GM21723 (cell line): ENCODE measurements around the gene SLC9A1.

ENCODE experiments used
- ATAC-seq: cut with Tn5 transposase; IDR thresholded peaks from one replicate; pipeline ENCODE4 v1.9.1; 2021; ENCODE audit warnings: mild to moderate bottlenecking, moderate library complexity; ENCODE audit not compliant: unreplicated experiment

SLC9A1 gene

DNA sequence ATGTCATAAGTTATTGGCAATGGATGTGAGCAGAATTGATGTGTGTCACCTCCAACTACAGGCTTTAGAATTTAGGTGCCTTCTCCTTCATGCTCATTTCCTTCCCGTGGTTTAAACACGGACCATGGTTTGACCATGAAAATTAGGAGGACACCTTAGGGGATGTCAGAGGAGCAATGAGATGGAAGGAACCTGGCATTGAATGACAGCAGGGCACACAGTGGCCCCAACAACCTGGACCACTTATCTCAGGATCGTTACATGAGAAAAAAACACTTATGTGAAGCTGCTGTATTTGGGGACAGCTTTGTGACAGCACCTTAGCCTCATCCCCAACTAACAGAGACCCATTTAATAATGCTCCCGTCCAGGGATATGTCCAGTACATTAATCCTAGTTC, 70.8 kb downstream of the SLC9A1 start:
- no peak for ATAC-seq

DNA sequence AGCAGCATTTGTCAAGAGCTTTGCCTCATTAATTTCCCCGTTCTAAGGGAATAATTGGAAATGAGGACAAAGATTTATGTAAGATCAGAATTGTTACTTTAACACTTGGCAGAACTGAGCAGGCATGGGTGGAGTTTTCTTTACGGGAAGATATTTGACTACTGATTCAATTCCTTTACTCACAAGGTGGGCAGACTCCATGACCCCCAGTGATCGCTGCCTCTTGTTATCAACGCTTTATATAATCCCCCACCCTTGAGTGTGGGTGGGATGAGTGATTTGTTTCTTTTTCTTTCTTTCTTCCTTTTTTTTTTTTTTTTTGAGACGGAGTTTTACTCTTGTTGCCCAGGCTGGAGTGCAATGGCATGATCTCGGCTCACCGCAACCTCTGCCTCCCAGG, 77.0 kb downstream of the SLC9A1 start:
- ATAC-seq = no peak

DNA sequence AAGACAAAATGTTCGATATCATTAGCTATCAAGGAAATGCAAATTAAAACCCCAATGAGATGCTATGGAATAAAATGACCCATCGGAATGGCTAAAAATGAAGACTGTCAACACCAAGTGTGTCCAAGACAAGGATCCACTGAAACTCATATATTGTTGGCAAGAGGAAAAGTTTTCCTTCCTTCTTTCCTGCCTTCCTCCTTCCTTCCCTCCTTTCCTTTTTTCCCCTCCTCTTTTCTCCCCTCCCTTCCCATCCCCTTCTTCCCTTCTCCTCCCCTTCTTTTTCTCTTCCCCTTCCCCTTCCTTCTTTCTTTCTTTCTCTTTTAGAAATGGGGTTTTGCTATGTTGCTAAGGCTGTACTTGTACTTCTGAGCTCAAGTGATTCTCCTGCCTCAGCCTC, 78.1 kb downstream of the SLC9A1 start:
- no peak for ATAC-seq

DNA sequence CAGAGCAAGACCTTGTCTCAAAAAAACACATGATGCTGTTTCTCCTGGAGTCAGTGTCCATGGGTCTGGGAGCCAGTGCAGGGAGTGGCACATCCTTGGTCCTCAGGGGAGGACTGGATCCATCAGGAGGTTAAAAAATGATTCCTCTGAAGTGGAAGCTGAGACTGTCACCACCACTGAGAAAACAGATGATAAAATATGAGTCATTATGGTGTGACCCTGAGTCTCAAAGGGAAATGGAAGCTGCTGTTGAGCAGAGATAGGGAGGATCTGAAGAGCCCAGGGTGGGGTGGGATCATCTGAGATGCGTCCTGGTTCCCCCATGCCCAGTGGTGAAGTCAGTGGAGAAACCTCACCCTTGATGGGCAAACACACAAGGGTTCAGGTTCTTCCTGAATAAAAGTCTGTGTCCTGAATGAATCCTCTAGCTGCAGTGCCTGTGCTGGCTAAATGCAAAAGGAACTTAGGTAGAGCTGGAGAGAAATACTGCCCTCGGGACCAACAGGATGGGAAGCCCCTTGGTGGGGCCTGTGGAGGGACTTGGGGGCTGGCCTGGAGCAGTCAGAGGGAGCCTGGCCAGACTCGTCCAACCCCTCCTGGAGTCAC, 80.6 kb downstream of the SLC9A1 start:
- no peak for ATAC-seq

DNA sequence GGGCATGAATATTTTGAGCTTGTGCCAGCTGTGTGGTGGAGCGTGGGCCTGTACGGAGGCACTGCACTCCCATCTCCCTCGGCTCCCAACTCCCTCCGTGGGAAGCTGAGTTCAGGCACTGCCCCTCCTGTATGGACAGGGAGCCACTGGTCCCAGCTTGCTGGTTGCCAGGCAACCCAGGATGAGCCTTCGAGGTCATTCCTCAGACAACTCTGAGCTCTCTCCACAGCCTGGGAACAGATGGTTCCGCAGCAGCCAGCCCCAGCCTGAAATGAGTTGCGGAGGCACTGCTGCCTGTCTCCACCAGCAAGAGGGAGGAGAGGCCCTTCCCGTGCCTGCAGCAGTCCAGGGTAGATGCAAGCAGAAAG, 83.9 kb downstream of the SLC9A1 start:
- no peak for ATAC-seq

DNA sequence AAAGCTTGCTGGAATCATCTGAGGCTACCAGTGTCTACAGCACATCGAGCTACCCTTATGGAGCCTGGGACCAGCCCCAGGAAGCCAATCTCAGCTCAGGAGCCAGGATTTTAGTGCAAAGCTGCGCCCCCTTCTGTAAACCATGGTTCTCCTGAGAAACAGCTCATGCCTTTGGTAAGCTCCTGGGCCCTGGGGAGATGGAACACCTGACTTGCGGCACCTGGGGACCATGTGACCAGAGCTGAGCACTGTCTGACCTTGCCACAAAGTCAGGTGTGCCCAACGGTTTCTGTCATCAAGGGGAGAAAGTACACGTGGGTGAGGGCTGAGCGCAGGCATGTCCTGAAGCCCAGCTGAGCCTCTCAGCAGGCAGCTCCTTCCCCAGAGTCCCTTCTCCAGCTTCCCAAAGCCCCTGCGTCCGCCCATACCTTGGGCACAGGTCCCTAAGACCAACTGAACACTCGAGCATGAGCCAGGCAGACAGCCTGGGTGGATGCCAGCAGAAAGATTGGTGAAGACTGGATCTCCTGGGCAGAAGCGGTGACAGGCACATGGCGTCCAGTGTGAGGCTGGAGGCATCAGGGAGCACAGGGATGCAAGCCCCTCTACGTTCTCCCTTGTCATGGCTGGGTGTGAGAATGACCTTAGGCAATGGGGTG, 84.4 kb downstream of the SLC9A1 start:
- ATAC-seq = no peak

DNA sequence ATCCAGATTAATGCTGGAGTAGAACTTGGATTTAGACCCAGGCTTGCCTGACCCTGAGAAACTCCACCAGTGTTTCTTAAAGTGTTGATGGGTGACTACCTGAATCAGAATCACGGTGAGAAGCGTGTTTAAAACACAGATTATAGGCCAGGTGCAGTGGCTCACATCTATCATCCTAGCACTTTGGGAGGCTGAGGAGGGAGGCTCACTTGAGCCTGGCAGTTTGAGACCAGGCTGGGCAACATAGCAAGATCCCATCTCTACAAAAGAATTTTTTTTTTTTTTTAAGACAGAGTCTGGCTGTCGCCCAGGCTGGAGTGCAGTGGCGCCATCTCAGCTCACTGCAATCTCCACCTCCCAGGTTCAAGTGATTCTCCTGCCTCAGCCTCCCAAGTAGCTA, 86.0 kb downstream of the SLC9A1 start:
- ATAC-seq = no peak

DNA sequence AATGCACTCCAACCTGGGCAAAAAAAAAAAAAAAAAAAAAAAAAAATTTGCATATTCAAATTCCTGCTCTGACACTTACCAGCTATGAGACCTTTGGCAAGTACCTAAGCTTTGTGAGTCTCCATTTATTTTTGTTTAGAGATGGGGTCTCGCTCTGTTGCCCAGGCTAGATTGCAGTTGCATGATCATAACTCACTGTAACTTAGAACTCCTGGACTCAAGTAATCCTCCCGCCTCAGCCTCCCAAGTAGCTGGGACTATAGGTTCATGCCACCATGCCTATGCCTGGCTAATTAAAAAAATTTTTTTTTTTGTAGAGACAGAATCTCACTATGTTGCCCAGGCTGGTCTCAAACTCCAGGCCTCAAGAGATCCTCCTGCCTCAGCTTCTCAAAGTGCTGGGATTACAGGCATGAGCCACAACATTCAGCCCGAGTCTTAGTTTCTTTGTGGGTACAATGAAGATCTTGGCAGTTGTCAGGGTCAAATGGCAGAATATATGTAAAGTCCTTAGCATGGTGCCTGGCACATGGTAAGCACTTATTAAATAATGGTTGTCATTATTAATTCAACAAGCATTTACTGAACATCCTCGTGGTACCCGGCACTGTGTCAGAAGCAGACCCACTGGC, 88.8 kb downstream of the SLC9A1 start:
- no peak for ATAC-seq

DNA sequence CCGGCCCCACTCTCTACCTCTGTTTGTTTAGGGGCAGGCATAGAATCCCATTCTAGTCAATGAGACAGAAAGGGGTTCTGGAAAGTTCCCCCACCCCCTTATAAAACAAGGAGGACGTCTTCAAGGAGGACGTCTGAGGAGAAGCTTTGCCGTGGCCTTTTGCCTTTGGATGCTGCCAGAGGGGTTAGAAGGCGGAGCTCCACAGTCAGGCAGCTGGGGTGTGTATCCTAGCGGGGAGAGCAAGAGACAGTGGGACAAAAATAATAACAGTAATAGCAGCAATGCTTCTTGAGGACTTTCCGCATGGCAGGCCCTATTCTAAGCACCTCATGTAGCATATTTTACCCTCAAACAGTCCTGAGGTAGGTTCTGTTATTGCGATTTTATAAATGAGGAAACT, 94.0 kb downstream of the SLC9A1 start:
- no peak for ATAC-seq

DNA sequence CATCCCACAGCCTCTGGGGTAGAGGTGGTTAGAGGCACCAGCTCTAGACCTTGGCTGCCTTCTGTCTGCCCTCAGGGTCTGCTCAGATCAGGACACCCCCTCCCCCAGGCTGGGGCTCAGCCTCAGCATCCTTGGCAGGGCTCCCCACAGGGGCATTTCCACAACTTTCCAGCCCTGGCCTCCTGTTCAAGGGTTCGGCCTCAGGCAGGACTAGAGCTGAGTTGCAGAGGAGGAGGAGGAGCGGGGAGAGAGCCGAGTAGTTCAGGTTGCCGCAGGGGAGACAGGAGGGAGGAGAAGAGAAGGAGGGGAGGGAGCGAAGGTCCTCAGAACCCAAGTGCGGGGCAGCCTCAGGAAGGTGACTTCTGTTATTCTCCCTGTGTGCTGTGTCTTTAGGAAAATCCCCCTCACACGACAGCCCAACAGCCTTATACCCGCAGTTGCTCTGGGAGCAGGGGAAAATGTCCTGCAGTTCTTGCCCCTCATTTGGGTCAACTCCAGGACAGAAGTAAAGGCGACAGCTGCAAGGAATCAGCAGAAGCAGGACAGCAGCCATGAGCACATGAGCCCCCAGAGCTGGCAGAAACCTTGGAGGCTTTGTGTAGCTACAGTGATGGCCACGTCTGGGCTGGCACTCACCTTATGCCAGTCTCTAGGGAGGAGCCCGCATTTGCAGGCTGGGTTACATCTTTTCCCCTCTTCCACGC, 95.8 kb downstream of the SLC9A1 start:
- ATAC-seq = no peak

DNA sequence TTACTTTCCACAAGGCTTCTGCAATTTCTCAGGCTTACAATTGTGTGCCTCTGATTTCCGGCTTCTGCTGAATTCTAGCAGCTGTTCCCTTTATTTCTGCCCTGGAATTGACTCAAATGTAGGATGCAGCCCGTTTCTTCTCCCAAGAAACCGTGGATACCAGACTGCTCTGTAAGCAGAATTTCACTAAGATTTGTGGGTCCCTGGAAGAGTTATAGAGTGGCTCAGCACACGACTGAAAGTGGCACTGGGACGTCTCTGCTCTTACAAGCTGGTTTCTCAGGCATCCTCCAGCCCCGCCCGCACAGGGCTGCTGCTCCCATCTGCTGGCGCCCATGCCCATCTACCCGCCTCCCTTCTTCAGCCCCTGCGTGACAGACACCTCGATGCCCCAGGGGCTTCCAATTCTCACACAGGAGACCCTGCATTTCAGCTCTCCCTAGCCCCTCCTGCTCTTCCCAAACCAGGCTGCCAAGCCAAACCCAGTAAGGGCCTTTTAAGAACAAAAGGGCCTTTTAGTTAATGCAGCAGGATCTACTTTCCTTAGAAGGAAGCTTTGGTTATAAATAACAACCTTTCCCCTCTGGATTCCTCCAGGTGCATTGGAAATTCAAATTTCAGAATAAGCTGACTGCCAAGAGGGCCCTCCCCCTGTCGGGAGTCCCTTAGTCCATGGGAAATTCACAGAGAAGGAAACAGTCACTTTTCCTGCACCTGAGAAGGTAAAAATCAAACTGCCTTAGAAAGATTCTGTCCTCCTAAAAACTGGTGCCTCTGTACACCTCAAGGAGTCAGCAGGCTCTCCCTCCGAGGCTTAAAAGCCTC, 96.9 kb downstream of the SLC9A1 start:
- ATAC-seq = no peak

DNA sequence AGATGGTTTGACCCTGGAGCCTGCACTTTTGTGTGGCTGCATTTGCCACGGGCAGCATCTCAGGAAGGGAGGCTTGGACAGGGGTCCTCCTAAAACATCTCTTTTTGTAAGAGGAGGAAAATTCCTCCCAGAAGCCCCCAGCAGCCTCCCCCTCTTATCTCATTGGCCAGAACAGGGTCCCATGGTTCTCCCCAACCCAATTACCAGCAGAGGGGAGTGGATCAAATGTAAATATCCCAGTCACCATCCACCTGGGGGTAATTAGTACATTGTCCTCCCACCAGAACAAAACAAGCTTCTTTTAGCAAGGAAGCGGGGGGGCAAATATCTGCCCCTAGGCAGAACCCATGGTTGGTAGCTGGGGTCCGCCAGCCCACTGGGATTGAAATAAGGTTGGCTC, 97.5 kb downstream of the SLC9A1 start:
- no peak for ATAC-seq

DNA sequence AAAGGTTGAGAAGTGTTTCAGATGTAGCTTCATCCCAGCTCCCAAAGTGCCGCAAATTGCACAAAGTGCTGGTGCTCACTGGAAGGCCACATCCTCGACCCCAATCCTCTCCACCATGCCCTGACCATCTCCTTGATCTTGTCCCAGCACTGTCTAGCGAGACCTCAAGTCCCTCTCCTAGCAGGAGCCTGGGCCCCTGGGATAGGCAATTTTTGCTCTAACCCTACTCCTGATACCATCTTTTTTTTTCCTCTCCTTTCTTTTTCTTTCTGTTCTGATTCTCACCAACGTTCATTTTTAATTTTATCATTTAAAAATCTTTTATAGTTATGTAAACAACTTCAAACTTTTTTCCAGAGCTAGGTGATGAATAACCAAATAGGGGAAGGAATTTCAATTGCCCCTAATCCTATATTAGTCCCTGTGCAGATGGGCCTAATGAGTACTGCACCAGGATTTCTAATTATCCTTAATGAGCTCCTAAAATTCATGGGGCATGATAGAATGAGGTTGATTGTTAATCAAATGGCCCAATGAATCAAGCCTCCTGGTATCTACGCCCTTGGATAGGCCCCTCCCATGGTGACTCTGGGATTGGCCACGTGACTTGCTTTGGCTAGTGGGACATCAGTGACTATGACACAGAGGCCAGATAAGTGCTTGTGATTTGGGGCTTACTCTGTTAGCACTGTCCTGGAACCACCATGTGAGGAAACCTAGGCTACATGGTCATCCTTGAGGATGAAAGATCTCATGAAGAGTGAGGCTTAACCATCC, 100.8 kb downstream of the SLC9A1 start:
- ATAC-seq = no peak

DNA sequence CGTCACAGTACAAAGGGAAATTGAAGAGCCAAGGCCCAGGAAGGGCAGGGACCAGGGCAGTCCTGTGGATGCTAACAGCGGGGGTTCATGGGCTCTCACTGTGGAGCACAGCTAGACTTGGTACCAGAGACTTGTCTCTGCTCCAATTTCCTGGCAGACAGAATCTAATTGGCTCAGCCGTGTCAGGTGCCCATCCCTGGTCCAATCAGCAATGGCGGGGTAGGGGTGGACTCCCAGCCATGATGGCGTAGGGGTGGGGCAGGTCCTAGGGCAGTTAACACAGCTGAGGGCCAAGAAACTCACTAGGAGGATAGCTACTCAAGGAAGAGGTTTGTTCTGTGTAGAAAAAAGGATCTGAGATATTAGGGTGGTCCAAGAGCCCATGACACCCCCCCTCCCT, 102.4 kb downstream of the SLC9A1 start:
- no peak for ATAC-seq

DNA sequence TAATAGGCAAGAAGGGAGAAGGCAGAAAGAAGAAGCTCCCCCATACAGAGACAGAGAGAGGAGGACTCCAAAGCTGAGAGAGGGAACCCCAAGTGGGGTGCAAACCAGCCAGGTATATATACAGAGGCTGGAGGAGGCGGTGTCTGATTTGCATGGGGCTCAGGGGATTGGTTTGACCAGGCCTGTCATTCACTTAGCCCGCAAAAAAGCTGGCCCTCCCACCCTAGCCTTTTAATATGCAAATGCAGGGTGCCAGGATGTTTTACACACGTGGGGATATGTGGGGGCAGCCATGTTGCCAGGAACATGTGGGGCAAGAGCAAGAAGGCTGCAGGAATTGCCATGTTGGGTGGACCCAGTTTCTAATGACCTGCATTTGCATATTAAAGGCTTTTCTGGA, 105.3 kb downstream of the SLC9A1 start:
- no peak for ATAC-seq

DNA sequence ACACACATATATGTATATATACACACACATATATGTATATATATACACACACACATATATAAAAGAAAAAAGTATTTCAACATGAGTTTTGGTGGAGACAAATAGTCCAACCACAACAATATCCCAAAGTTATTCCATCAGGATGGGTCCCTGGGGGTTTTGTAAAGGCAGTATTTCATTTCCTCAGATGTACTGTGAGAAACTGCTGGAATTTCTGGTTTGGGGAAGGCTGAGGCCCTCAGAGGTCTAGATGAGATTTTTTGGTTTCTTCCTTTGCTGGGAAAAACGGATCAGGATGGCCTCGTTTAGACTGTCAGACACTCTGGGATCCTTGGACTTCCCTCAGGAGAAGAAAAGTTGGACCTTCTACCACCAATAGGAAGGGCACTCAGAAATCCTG, 105.8 kb downstream of the SLC9A1 start:
- no peak for ATAC-seq
